ENCODE measurements around the gene SLCO4C1. TPM values are rescaled to one million over a fixed set of nuclear protein-coding genes. Genes with fewer than 3 reads are reported as not detected.

The SLCO4C1 gene
- polyA plus RNA-seq, 1 of the 3 experiments (the other 2 are of a cell fraction): not detected

GRCh38 chr5:102223542-102224477, 72.3 kb downstream of the SLCO4C1 start:
- Histone ChIP-seq H2AFZ (ENCODE audit: low read depth) (no peak overlapping the region), H3K9me2 (no peaks in the 10 kb centered on the region), H3F3A (replicated peaks; ENCODE audit: insufficient read depth) (no peaks in the 10 kb centered on the region), H3K9ac (no peak overlapping the region), H3K9me3 (no peaks in the 10 kb centered on the region), H3K27me3 (ENCODE audit: insufficient read depth) (no peaks in the 10 kb centered on the region), H4K20me1 (ENCODE audit: insufficient read depth) (no peaks in the 10 kb centered on the region), H3K79me2 (ENCODE audit: insufficient read depth) (no peaks in the 10 kb centered on the region), H3K4me2 (no peak overlapping the region), H3K4me1 (ENCODE audit: control insufficient read depth in 1 of 2, insufficient read depth in 2 of 2, low read depth in 1 of 2, low read length in 1 of 2) (no peaks in the 10 kb centered on the region), H3K36me3 (replicated peaks in 1 of 2; ENCODE audit: control insufficient read depth in 1 of 2, insufficient read depth in 2 of 2, low read length in 1 of 2) (no peaks in the 10 kb centered on the region), H3K27ac (ENCODE audit: low read depth in 2 of 2, low read length in 1 of 2) (no peak overlapping the region), H3K4me3 (ENCODE audit: low read depth in 2 of 2, low read length in 1 of 2) (no peak overlapping the region; a peak in 1 of 4 replicates)
- CTCF ChIA-PET: interaction anchor here (0.6 to 2.2 kb wide), 10 partner anchors 9 to 281 kb away, joined by 3 to 8 read pairs (median 3); no protein-coding TSS in a partner anchor
- TF ChIP-seq RAD21 (IDR thresholded peaks at IDR 0.05; ENCODE audit: low read length) (peak; percentile 75), SMC3 (IDR thresholded peaks at IDR 0.05; ENCODE audit: low read depth, low read length) (peak; percentile 30), CTCF (IDR thresholded peaks at IDR 0.05) (peak; percentile 70), MAX (IDR thresholded peaks at IDR 0.05; ENCODE audit: low read depth) (no peak)
- 59% methylated on average over 6 of the region's 6 CpGs for WGBS (ENCODE audit: low lambda C conversion rate)
- POLR2A ChIA-PET: no interaction called here
- DNase-seq: peak; percentile 12

- H3K9me3 ChIP-seq: no peaks in the 10 kb centered on the region
- H3K4me3 ChIP-seq (ENCODE audit: low read depth in 2 of 2, low read length in 1 of 2): no peak overlapping the region
- H3K4me2 ChIP-seq: no peak overlapping the region
- ChIA-PET CTCF (interaction anchor here (0.6 to 2.2 kb wide), 9 partner anchors 10 to 280 kb away, joined by 3 to 8 read pairs (median 3); no protein-coding TSS in a partner anchor), POLR2A (no interaction called here)
- no peak overlapping the region for H2AFZ ChIP-seq (ENCODE audit: low read depth)
- H4K20me1 ChIP-seq (ENCODE audit: insufficient read depth): no peaks in the 10 kb centered on the region
- H3K9me2 ChIP-seq: no peaks in the 10 kb centered on the region
- no peak for DNase-seq
- H3F3A ChIP-seq (replicated peaks; ENCODE audit: insufficient read depth): no peaks in the 10 kb centered on the region
- H3K27ac ChIP-seq (ENCODE audit: low read depth in 2 of 2, low read length in 1 of 2): no peak overlapping the region
- TF ChIP-seq MEF2A (IDR thresholded peaks at IDR 0.05; ENCODE audit: borderline replicate concordance, low read depth): no peak
- no peak for TF ChIP-seq NRF1 (IDR thresholded peaks at IDR 0.05; ENCODE audit: low read depth, low read length)
- TF ChIP-seq RFX5 (IDR thresholded peaks at IDR 0.05; ENCODE audit: low read length): no peak
- no peak for TF ChIP-seq RCOR1 (IDR thresholded peaks at IDR 0.05; ENCODE audit: low read length)
- TF ChIP-seq EP300 (IDR thresholded peaks at IDR 0.05; ENCODE audit: borderline replicate concordance in 1 of 2, low read depth in 1 of 2, low read length in 1 of 2): no peak
- no peak for TF ChIP-seq NFIC (IDR thresholded peaks at IDR 0.05; ENCODE audit: borderline replicate concordance)
- TF ChIP-seq PBX3 (IDR thresholded peaks at IDR 0.05): no peak
- no peaks in the 10 kb centered on the region for H3K4me1 ChIP-seq (ENCODE audit: control insufficient read depth in 1 of 2, insufficient read depth in 2 of 2, low read depth in 1 of 2, low read length in 1 of 2)
- no peaks in the 10 kb centered on the region for H3K36me3 ChIP-seq (replicated peaks in 1 of 2; ENCODE audit: control insufficient read depth in 1 of 2, insufficient read depth in 2 of 2, low read length in 1 of 2)
- H3K27me3 ChIP-seq (ENCODE audit: insufficient read depth): no peaks in the 10 kb centered on the region
- H3K9ac ChIP-seq: no peak overlapping the region
- no peaks in the 10 kb centered on the region for H3K79me2 ChIP-seq (ENCODE audit: insufficient read depth)
Measured at GRCh38 chr5:102222772-102223171, 73.3 kb downstream of the SLCO4C1 start.

Data from SK-N-SH (cell line).